HL-60 (cell line): ENCODE results near the gene CD302.

ENCODE experiments used
- DNase-seq, 2 experiments: peaks; one replicate each; pipeline ENCODE4 v3.0.0-alpha.2; 2010 to 2020; ENCODE audit warnings: low read depth in 1 of 2, low spot score in 1 of 2
- H3K27ac ChIP-seq: fragments of 250-450 bp; sonication (Bioruptor Pico); replicated peaks from 2 replicates; pipeline ENCODE4 v1.5.1; 2020; ENCODE audit warnings: mild to moderate bottlenecking, moderate library complexity
- H3K27me3 ChIP-seq: fragments of 250-450 bp; sonication (Bioruptor Pico); 2 replicates; pipeline ENCODE4 v1.5.1; 2021; ENCODE audit warnings: mild to moderate bottlenecking, moderate library complexity; ENCODE audit not compliant: insufficient read depth, poor library complexity, severe bottlenecking
- H3K4me3 ChIP-seq: replicated peaks from 2 replicates; pipeline ENCODE4 v1.5.1; 2011; ENCODE audit warnings: mild to moderate bottlenecking, control low read depth, low read length; ENCODE audit not compliant: insufficient read depth
- CTCF ChIP-seq: IDR thresholded peaks from one replicate; pipeline ENCODE4 v1.5.1; 2011; ENCODE audit warnings: low read length, control low read depth, inconsistent platforms; ENCODE audit not compliant: insufficient read depth
- GABPA ChIP-seq: IDR thresholded peaks from 2 replicates; pipeline ENCODE4 v1.6.1; 2012; ENCODE audit warnings: low read depth
- POLR2AphosphoS5 ChIP-seq: IDR thresholded peaks from 2 replicates; pipeline ENCODE4 v1.6.1; 2012; ENCODE audit warnings: low read depth
- SPI1 ChIP-seq: IDR thresholded peaks from 2 replicates; pipeline ENCODE4 v1.6.1; 2012; ENCODE audit warnings: low read depth, mild to moderate bottlenecking, borderline replicate concordance
- TF ChIP-seq, protein P1 (sequence below): IDR thresholded peaks from 2 replicates; pipeline ENCODE4 v1.6.1; 2012; ENCODE audit warnings: low read depth; ENCODE audit not compliant: insufficient replicate concordance

CD302 gene

GRCh38 chr2:159737292-159737916 is 60.6 kb downstream of the CD302 start:
- Histone ChIP-seq H3K27me3 (no peaks in the 10 kb centered on the region), H3K27ac (no peak overlapping the region), H3K4me3 (no peak overlapping the region)
- TF ChIP-seq CTCF (no peak), POLR2AphosphoS5 (no peak), GABPA (no peak)
- TF ChIP-seq, protein P1, sequence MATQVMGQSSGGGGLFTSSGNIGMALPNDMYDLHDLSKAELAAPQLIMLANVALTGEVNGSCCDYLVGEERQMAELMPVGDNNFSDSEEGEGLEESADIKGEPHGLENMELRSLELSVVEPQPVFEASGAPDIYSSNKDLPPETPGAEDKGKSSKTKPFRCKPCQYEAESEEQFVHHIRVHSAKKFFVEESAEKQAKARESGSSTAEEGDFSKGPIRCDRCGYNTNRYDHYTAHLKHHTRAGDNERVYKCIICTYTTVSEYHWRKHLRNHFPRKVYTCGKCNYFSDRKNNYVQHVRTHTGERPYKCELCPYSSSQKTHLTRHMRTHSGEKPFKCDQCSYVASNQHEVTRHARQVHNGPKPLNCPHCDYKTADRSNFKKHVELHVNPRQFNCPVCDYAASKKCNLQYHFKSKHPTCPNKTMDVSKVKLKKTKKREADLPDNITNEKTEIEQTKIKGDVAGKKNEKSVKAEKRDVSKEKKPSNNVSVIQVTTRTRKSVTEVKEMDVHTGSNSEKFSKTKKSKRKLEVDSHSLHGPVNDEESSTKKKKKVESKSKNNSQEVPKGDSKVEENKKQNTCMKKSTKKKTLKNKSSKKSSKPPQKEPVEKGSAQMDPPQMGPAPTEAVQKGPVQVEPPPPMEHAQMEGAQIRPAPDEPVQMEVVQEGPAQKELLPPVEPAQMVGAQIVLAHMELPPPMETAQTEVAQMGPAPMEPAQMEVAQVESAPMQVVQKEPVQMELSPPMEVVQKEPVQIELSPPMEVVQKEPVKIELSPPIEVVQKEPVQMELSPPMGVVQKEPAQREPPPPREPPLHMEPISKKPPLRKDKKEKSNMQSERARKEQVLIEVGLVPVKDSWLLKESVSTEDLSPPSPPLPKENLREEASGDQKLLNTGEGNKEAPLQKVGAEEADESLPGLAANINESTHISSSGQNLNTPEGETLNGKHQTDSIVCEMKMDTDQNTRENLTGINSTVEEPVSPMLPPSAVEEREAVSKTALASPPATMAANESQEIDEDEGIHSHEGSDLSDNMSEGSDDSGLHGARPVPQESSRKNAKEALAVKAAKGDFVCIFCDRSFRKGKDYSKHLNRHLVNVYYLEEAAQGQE: no peak
- DNase-seq: no peak

DNA sequence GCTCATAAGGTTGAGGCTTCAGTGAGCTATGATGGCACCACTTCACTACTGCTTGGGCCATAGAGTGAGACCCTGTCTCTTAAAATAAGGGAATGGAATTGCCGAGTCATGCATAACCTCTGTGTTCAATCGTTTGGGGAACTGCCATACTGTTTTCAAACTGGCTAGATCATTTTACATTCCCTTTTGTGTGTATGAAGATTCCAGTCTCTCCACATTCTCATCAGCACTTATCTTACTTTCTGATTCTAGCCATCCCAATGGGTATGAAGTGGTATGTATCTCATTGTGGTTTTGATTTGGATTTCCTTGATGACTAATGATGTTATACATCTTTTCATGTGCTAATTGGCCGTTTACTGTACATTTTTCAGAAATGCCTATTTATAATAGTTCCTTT is 62.0 kb downstream of the CD302 start:
- Histone ChIP-seq H3K4me3 (no peak overlapping the region), H3K27me3 (no peaks in the 10 kb centered on the region), H3K27ac (no peak overlapping the region)
- DNase-seq: no peak
- no peak for TF ChIP-seq GABPA
- TF ChIP-seq, protein P1: no peak
- no peak for TF ChIP-seq CTCF
- no peak for TF ChIP-seq POLR2AphosphoS5
- TF ChIP-seq SPI1: no peak

DNA sequence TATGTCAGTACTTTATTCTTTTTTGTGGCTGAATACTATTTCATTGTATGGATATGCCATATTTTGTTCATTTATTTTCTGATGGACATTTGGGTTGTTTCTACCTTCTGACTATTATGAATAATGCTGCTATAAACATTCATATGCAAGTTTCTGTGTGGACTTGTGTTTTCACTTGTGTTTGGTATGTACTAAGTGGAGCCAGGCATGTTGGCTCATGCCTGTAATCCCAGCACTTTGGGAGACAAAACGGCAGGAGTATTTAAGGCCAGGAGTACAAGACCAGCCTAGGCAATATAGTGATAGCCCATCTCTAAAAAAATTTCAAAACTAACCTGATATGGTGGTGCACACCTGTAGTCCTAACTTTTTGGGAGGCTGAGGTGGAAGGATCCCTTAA is 62.4 kb downstream of the CD302 start:
- Histone ChIP-seq H3K4me3 (no peak overlapping the region), H3K27me3 (no peaks in the 10 kb centered on the region), H3K27ac (no peak overlapping the region)
- TF ChIP-seq GABPA: no peak
- TF ChIP-seq POLR2AphosphoS5: no peak
- no peak for TF ChIP-seq SPI1
- TF ChIP-seq CTCF: no peak
- TF ChIP-seq, protein P1: no peak
- no peak for DNase-seq
